HepG2 (cell line): ENCODE data around the gene CBLB.

Experiments
- EED ChIP-seq: sonication (generic); formaldehyde crosslinking; IDR thresholded peaks from 2 replicates; pipeline ENCODE4 v1.5.0; 2020; ENCODE audit warnings: mild to moderate bottlenecking, missing genetic modification reagents
- IRX3 ChIP-seq: sonication (generic); formaldehyde crosslinking; IDR thresholded peaks from 2 replicates; pipeline ENCODE4 v1.8.1; 2023; ENCODE audit warnings: mild to moderate bottlenecking, low read depth, missing genetic modification reagents, borderline replicate concordance
- KAT8 ChIP-seq: IDR thresholded peaks from 2 replicates; pipeline ENCODE4 v1.6.1; 2016; ENCODE audit warnings: missing genetic modification reagents, missing compliant biosample characterization
- MXD1 ChIP-seq: sonication (generic); formaldehyde crosslinking; IDR thresholded peaks from 2 replicates; pipeline ENCODE4 v1.4.0; 2020; ENCODE audit warnings: mild to moderate bottlenecking, missing genetic modification reagents
- POLR2A ChIP-seq, 2 experiments: IDR thresholded peaks; 2 replicates each; pipeline ENCODE4 v1.6.1; 2011; ENCODE audit warnings: low read depth in 2 of 2, low read length in 2 of 2, mild to moderate bottlenecking in 1 of 2, moderate library complexity in 1 of 2; ENCODE audit not compliant: insufficient read depth in 1 of 2
- POLR2AphosphoS5 ChIP-seq: IDR thresholded peaks from 2 replicates; pipeline ENCODE4 v1.6.1; 2012; ENCODE audit warnings: low read depth, low read length
- PRDM4 ChIP-seq: sonication (generic); formaldehyde crosslinking; IDR thresholded peaks from 2 replicates; pipeline ENCODE4 v1.9.0; 2021; ENCODE audit warnings: missing genetic modification reagents, borderline replicate concordance
- XRCC5 ChIP-seq: fragments of 200-400 bp; formaldehyde crosslinking; optimal IDR thresholded peaks from 2 replicates; pipeline ENCODE3; 2017; ENCODE audit warnings: mild to moderate bottlenecking, low read length
- ZBTB20 ChIP-seq: sonication (generic); formaldehyde crosslinking; IDR thresholded peaks from 2 replicates; pipeline ENCODE4 v1.8.1; 2023; ENCODE audit warnings: missing genetic modification reagents, low read depth, mild to moderate bottlenecking, borderline replicate concordance
- ZBTB43 ChIP-seq: sonication (generic); formaldehyde crosslinking; conservative IDR thresholded peaks from 2 replicates; pipeline ENCODE4 v1.4.0; 2020; ENCODE audit warnings: missing genetic modification reagents
- ZNF143 ChIP-seq: sonication (generic); formaldehyde crosslinking; IDR thresholded peaks from 2 replicates; pipeline ENCODE4 v1.4.0; 2020; ENCODE audit warnings: missing genetic modification reagents
- TF ChIP-seq, protein P1 (sequence below): sonication (generic); formaldehyde crosslinking; IDR thresholded peaks from 2 replicates; pipeline ENCODE4 v1.5.0; 2020; ENCODE audit warnings: mild to moderate bottlenecking, missing genetic modification reagents, moderate library complexity
- TF ChIP-seq, protein P2 (sequence below): sonication (generic); formaldehyde crosslinking; IDR thresholded peaks from 2 replicates; pipeline ENCODE4 v1.4.0; 2020; ENCODE audit warnings: missing genetic modification reagents

- TF ChIP-seq MXD1 = no peak
- TF ChIP-seq POLR2AphosphoS5 = no peak
- no peak for TF ChIP-seq ZNF143 (CRISPR knock-in tag)
- TF ChIP-seq XRCC5 = no peak
- TF ChIP-seq, protein P1, sequence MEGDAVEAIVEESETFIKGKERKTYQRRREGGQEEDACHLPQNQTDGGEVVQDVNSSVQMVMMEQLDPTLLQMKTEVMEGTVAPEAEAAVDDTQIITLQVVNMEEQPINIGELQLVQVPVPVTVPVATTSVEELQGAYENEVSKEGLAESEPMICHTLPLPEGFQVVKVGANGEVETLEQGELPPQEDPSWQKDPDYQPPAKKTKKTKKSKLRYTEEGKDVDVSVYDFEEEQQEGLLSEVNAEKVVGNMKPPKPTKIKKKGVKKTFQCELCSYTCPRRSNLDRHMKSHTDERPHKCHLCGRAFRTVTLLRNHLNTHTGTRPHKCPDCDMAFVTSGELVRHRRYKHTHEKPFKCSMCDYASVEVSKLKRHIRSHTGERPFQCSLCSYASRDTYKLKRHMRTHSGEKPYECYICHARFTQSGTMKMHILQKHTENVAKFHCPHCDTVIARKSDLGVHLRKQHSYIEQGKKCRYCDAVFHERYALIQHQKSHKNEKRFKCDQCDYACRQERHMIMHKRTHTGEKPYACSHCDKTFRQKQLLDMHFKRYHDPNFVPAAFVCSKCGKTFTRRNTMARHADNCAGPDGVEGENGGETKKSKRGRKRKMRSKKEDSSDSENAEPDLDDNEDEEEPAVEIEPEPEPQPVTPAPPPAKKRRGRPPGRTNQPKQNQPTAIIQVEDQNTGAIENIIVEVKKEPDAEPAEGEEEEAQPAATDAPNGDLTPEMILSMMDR = no peak
- TF ChIP-seq IRX3 = no peak
- TF ChIP-seq EED (CRISPR knock-in tag) = no peak
- TF ChIP-seq KAT8 (CRISPR knock-in tag) = no peak
- no peak for TF ChIP-seq ZBTB20
- no peak for TF ChIP-seq ZBTB43 (CRISPR knock-in tag)
- no peak for TF ChIP-seq PRDM4 (CRISPR knock-in tag)
- TF ChIP-seq POLR2A (IDR thresholded peaks at IDR 0.05; ENCODE audit: insufficient read depth in 1 of 2, low read depth in 2 of 2, low read length in 2 of 2) = no peak
- TF ChIP-seq, protein P2, sequence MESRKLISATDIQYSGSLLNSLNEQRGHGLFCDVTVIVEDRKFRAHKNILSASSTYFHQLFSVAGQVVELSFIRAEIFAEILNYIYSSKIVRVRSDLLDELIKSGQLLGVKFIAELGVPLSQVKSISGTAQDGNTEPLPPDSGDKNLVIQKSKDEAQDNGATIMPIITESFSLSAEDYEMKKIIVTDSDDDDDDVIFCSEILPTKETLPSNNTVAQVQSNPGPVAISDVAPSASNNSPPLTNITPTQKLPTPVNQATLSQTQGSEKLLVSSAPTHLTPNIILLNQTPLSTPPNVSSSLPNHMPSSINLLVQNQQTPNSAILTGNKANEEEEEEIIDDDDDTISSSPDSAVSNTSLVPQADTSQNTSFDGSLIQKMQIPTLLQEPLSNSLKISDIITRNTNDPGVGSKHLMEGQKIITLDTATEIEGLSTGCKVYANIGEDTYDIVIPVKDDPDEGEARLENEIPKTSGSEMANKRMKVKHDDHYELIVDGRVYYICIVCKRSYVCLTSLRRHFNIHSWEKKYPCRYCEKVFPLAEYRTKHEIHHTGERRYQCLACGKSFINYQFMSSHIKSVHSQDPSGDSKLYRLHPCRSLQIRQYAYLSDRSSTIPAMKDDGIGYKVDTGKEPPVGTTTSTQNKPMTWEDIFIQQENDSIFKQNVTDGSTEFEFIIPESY (CRISPR knock-in tag) = no peak
Measured at GRCh38 chr3:105842943-105843342, 25.9 kb downstream of the CBLB start.
